Lower leg skin (tissue), 3 donors: ENCODE data around the gene EIF3L.

Experiments used
- CTCF ChIP-seq, 3 donors: fragments of 450-650 bp; IDR thresholded peaks; one replicate each; pipeline ENCODE4 v1.5.1; 2016; ENCODE audit warnings: antibody characterized with exemption in 3 of 3, mild to moderate bottlenecking in 3 of 3, moderate library complexity in 2 of 3
- POLR2A ChIP-seq, 2 donors: fragments of 450-650 bp; IDR thresholded peaks; one replicate each; pipeline ENCODE4 v1.6.1; 2016 to 2017; ENCODE audit warnings: antibody characterized with exemption in 2 of 2, mild to moderate bottlenecking in 1 of 2, moderate library complexity in 1 of 2

GRCh38 chr22:37917874-37918548 is 68.8 kb downstream of the EIF3L start:
- TF ChIP-seq CTCF (IDR thresholded peaks at IDR 0.05), result no peak
- no peak for TF ChIP-seq POLR2A (IDR thresholded peaks at IDR 0.05)
